ENCODE data around the gene MAP7D1. TPM values are rescaled to one million over a fixed set of nuclear protein-coding genes. Genes with fewer than 3 reads are reported as not detected.
A peak's percentile ranks its signal among the peaks of the same experiment; 100 is the strongest.

MAP7D1 gene
- total RNA-seq, 1 donor = 114 TPM

GRCh38 chr1:36150296-36151133, 5.4 kb upstream of the MAP7D1 start:
- TF ChIP-seq CTCF (IDR thresholded peaks at IDR 0.05; ENCODE audit: insufficient read depth, low read length) = no peak
- DNase-seq (ENCODE audit: low read depth) = peak; percentile 92
- peak overlapping the region; percentile 35 for H3K4me3 ChIP-seq (ENCODE audit: low read depth, low read length)

GRCh38 chr1:36151134-36151844, 4.7 kb upstream of the MAP7D1 start:
- no peak for DNase-seq (ENCODE audit: low read depth)
- no peak overlapping the region for H3K4me3 ChIP-seq (ENCODE audit: low read depth, low read length)
- no peak for TF ChIP-seq CTCF (IDR thresholded peaks at IDR 0.05; ENCODE audit: insufficient read depth, low read length)

GRCh38 chr1:36151845-36152203, 4.1 kb upstream of the MAP7D1 start:
- no peak for DNase-seq (ENCODE audit: low read depth)
- no peak overlapping the region for H3K4me3 ChIP-seq (ENCODE audit: low read depth, low read length)
- no peak for TF ChIP-seq CTCF (IDR thresholded peaks at IDR 0.05; ENCODE audit: insufficient read depth, low read length)

- H3K4me3 ChIP-seq (ENCODE audit: low read depth, low read length) = no peak overlapping the region
- DNase-seq (ENCODE audit: low read depth) = no peak
- no peak for TF ChIP-seq CTCF (IDR thresholded peaks at IDR 0.05; ENCODE audit: insufficient read depth, low read length)
Measured at GRCh38 chr1:36153476-36153875, 2.5 kb upstream of the MAP7D1 start.

- no peak overlapping the region for H3K4me3 ChIP-seq (ENCODE audit: low read depth, low read length)
- TF ChIP-seq CTCF (IDR thresholded peaks at IDR 0.05; ENCODE audit: insufficient read depth, low read length) = no peak
- no peak for DNase-seq (ENCODE audit: low read depth)
Measured at GRCh38 chr1:36154335-36154734, 1.6 kb upstream of the MAP7D1 start.

GRCh38 chr1:36154765-36155407, 1.1 kb upstream of the MAP7D1 start:
- no peak for DNase-seq (ENCODE audit: low read depth)
- no peak for TF ChIP-seq CTCF (IDR thresholded peaks at IDR 0.05; ENCODE audit: insufficient read depth, low read length)
- H3K4me3 ChIP-seq (ENCODE audit: low read depth, low read length) = peak overlapping the region; percentile 92

All from fibroblast of the aortic adventitia (primary cell).